CD4-positive, alpha-beta T cell (primary cell): ENCODE data around the gene SUMF2. TPM values are rescaled to one million over a fixed set of nuclear protein-coding genes. Genes with fewer than 3 reads are reported as not detected.
"Not testable (repeated sequence)": the region's sequence is repeated elsewhere in the genome, so short reads cannot be mapped to it uniquely, and the experiment has no call there.

Experiments
- ATAC-seq: fragments of 200-7000 bp; cut with Tn5 transposase; one replicate; pipeline ENCODE4 v1.10.0; 2022; ENCODE audit warnings: mild to moderate bottlenecking; ENCODE audit not compliant: poor library complexity
- CTCF ChIA-PET: fragments of 350-600 bp; sonication (Branson Sonifier 250); formaldehyde crosslinking; loops from one replicate; lab custom pipeline; 2021; ENCODE audit warnings: antibody characterized with exemption, inconsistent platforms; lab: Charles Lee
- POLR2A ChIA-PET: fragments of 350-600 bp; sonication (Branson Sonifier 250); formaldehyde crosslinking; loops from one replicate; lab custom pipeline; 2021; ENCODE audit warnings: antibody characterized with exemption, inconsistent platforms; lab: Charles Lee
- DNase-seq, 14 experiments: peaks; one replicate each; pipeline ENCODE4 v3.0.0-alpha.2; 2013 to 2020; ENCODE audit warnings: mixed read lengths in 2 of 14
- H3K27ac ChIP-seq, 2 donors: one replicate each; pipeline versions ENCODE4 v1.5.1 to v1.7.0; 2013; ENCODE audit warnings: low read length in 2 of 2, low read depth in 1 of 2, mild to moderate bottlenecking in 1 of 2
- H3K27me3 ChIP-seq, 2 experiments: 1 replicate in 1 of 2; 2 replicates in 1 of 2; pipeline versions ENCODE4 v1.6.1 to v1.7.0; 2013; ENCODE audit warnings: low read length in 2 of 2, control low read depth in 1 of 2, mild to moderate bottlenecking in 1 of 2, moderate library complexity in 1 of 2; ENCODE audit not compliant: insufficient read depth in 2 of 2, control insufficient read depth in 1 of 2
- H3K36me3 ChIP-seq: one replicate; pipeline ENCODE4 v1.6.1; 2013; ENCODE audit warnings: low read length, control low read depth; ENCODE audit not compliant: insufficient read depth
- H3K4me1 ChIP-seq: one replicate; pipeline ENCODE4 v1.6.1; 2013; ENCODE audit warnings: low read length, control low read depth; ENCODE audit not compliant: insufficient read depth
- H3K4me3 ChIP-seq: one replicate; pipeline ENCODE4 v1.5.1; 2013; ENCODE audit warnings: mild to moderate bottlenecking, low read length, moderate library complexity
- H3K9me3 ChIP-seq, 2 experiments: 1 replicate in 1 of 2; 2 replicates in 1 of 2; pipeline versions ENCODE4 v1.6.1 to v1.7.0; 2013; ENCODE audit warnings: low read length in 2 of 2, mild to moderate bottlenecking in 2 of 2, control low read depth in 1 of 2, moderate library complexity in 1 of 2; ENCODE audit not compliant: control insufficient read depth in 1 of 2, insufficient read depth in 1 of 2
- H3K27ac Mint-ChIP-seq: one replicate; pipeline ENCODE4 v1.8.0; 2020; ENCODE audit warnings: mixed read lengths
- H3K27me3 Mint-ChIP-seq: one replicate; pipeline ENCODE4 v1.8.0; 2021; ENCODE audit warnings: mixed read lengths
- H3K36me3 Mint-ChIP-seq: one replicate; pipeline ENCODE4 v1.8.0; 2021; ENCODE audit warnings: low read depth, mixed read lengths
- H3K4me1 Mint-ChIP-seq: one replicate; pipeline ENCODE4 v1.8.0; 2021; ENCODE audit warnings: low read depth, mixed read lengths
- H3K4me3 Mint-ChIP-seq: one replicate; pipeline ENCODE4 v1.8.0; 2020; ENCODE audit warnings: mild to moderate bottlenecking, mixed read lengths
- H3K9me3 Mint-ChIP-seq: one replicate; pipeline ENCODE4 v1.8.0; 2020; ENCODE audit warnings: mixed read lengths
- CTCF ChIP-seq: fragments of 200-600 bp; IDR thresholded peaks from one replicate; pipeline ENCODE4 v1.8.0; 2022; ENCODE audit warnings: antibody characterized with exemption, mild to moderate bottlenecking
- intact Hi-C, 2 experiments: fragments of 100-400 bp; cut with DNase I in 1 of 2; cut with micrococcal nuclease in 1 of 2; formaldehyde crosslinking; loops; one replicate each; pipeline versions ENCODE4 v1.15.1 to v1.9.0; 2023 to 2025; cut with DNase I, micrococcal nuclease
- total RNA-seq, 174 experiments: library from RNA in 2 of 174; stranded (reverse) in 2 of 174; gene quantifications; one replicate each; pipeline ENCODE4 v1.2.3 and lab custom pipeline; 2021 to 2026

SUMF2 gene
- total RNA-seq, 2 experiments from 2014 or later = 95.8 to 102 TPM

GRCh38 chr7:56079450-56080185 lies 15.5 kb downstream of the SUMF2 start:
- H3K36me3 Mint-ChIP-seq = peaks cover 49% of the 10 kb centered on the region
- intact Hi-C loops = no loop called here
- no peaks in the 10 kb centered on the region for H3K27me3 ChIP-seq

GRCh38 chr7:56080726-56081435 lies 16.8 kb downstream of the SUMF2 start:
- H3K27ac ChIP-seq, CTCF ChIA-PET, H3K4me1 Mint-ChIP-seq, intact Hi-C loops, H3K9me3 Mint-ChIP-seq, H3K4me3 Mint-ChIP-seq, H3K27me3 ChIP-seq, DNase-seq, H3K4me1 ChIP-seq, ATAC-seq, H3K9me3 ChIP-seq, H3K4me3 ChIP-seq, H3K27me3 Mint-ChIP-seq, H3K27ac Mint-ChIP-seq, POLR2A ChIA-PET: not testable (repeated sequence)
- peaks cover 51% of the 10 kb centered on the region for H3K36me3 Mint-ChIP-seq
- H3K36me3 ChIP-seq = peaks cover 35% of the 10 kb centered on the region

More at GRCh38 chr7:56079450-56080185, 15.5 kb downstream of the SUMF2 start:
- H3K27ac ChIP-seq = no peak overlapping the region
- peaks cover 38% of the 10 kb centered on the region for H3K36me3 ChIP-seq
- H3K4me3 Mint-ChIP-seq = no peak overlapping the region
- no peak for TF ChIP-seq CTCF
- H3K27me3 Mint-ChIP-seq = no peaks in the 10 kb centered on the region
- CTCF ChIA-PET = no interaction called here
- peaks cover 3% of the 10 kb centered on the region for H3K4me1 ChIP-seq
- H3K9me3 ChIP-seq = no peaks in the 10 kb centered on the region
- ATAC-seq (no peak), DNase-seq (no peak)
- POLR2A ChIA-PET = no interaction called here
- H3K9me3 Mint-ChIP-seq = no peaks in the 10 kb centered on the region
- H3K4me3 ChIP-seq = no peak overlapping the region
- no peaks in the 10 kb centered on the region for H3K4me1 Mint-ChIP-seq
- no peak overlapping the region for H3K27ac Mint-ChIP-seq

- no peak overlapping the region for H3K4me3 Mint-ChIP-seq
- H3K36me3 Mint-ChIP-seq = peaks cover 52% of the 10 kb centered on the region
- DNase-seq = no peak
- no peak overlapping the region for H3K27ac Mint-ChIP-seq
- H3K9me3 Mint-ChIP-seq = no peaks in the 10 kb centered on the region
- ChIA-PET CTCF (no interaction called here), POLR2A (no interaction called here)
- Histone ChIP-seq H3K27me3 (no peaks in the 10 kb centered on the region), H3K4me1 (no peaks in the 10 kb centered on the region), H3K4me3 (no peak overlapping the region), H3K36me3 (peaks cover 31% of the 10 kb centered on the region), H3K27ac (no peak overlapping the region), H3K9me3 (no peaks in the 10 kb centered on the region)
- no peak for ATAC-seq
- H3K4me1 Mint-ChIP-seq = no peaks in the 10 kb centered on the region
- intact Hi-C loops = no loop called here
- TF ChIP-seq CTCF = no peak
- no peaks in the 10 kb centered on the region for H3K27me3 Mint-ChIP-seq
Measured at GRCh38 chr7:56081626-56082340, 17.7 kb downstream of the SUMF2 start.
